ENCODE data around the gene STXBP1. TPM values are rescaled to one million over a fixed set of nuclear protein-coding genes. Genes with fewer than 3 reads are reported as not detected.

Gene STXBP1
- total RNA-seq, 4 donors from 2014 or later: 17.2 to 34.0 (median 19.8) TPM

DNA sequence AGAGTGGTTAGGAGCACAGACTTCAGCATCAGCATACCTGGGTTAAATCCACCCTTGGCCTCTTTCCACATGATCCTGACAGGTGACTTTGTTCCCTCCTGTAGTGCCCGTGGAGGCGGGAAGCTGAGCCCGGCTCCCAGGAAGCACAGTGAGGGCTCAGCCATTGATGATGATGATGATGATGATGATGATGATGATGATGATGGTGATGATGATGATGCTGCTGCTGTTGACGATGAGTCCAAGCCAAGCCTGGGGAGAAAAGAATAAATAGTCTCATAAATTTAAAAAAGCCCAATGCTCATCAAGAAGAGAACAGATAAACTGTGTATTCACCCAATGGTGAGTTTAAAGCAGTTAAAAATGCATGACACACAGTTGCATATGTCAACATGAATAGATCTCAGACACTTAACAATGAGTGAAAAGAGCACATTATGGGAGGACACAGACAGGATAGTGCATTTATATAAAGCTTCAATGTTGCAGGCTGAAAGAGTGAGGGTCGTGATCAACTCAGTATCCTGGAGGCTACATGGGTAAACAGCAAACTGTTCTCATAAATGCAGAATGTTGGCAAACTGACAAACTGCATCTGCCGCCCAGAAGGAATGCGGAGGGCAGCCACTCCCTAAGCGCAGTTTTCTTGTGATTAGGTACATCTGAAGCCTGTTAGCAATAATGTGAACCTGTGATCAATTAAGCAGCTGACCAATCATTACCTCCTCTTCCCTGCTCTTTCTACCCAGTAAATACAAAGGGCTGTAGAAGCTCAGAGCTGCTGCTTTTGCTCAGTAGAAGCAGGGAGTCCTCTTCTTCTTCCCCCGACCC is 83.0 kb downstream of the STXBP1 start:
- 81% methylated on average over 9 of the region's 9 CpGs for WGBS
- Histone ChIP-seq H3K9me3 (no peaks in the 10 kb centered on the region), H3K27ac (replicated peaks in 1 of 4) (no peak overlapping the region)

DNA sequence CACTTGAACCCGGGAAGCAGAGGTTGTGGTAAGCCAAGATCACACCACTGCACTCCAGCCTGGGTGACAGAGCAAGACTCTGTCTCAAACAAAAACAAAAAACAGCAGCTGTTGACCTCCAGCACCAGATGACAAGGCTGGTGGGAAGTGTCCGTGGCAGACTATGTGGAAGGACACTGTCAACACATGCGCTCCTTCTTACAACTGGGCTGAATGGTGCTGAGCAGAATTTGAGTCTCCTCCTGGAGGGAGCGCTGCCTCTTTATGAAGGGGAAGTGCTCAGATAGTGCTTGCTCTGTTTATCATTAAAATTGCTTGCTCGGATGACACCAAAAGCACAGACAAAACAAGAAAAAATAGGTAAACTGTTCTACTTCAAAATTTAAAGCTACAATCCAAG is 85.5 kb downstream of the STXBP1 start:
- 83% methylated on average over 4 of the region's 5 CpGs for WGBS
- Histone ChIP-seq H3K4me3 (no peak overlapping the region), H3K9me3 (no peaks in the 10 kb centered on the region), H3K27ac (replicated peaks in 1 of 4) (no peak overlapping the region), H3K36me3 (peaks cover 0 to 21% (median 3%) of the 10 kb centered on the region in 4 donors), H3K27me3 (no peaks in the 10 kb centered on the region), H3K4me1 (peaks cover 0 to 15% (median 13%) of the 10 kb centered on the region in 4 donors)
- intact Hi-C loops (cut with DNase I): no loop called here
- DNase-seq (ENCODE audit: extremely low spot score): no peak
- TF ChIP-seq, protein P1, sequence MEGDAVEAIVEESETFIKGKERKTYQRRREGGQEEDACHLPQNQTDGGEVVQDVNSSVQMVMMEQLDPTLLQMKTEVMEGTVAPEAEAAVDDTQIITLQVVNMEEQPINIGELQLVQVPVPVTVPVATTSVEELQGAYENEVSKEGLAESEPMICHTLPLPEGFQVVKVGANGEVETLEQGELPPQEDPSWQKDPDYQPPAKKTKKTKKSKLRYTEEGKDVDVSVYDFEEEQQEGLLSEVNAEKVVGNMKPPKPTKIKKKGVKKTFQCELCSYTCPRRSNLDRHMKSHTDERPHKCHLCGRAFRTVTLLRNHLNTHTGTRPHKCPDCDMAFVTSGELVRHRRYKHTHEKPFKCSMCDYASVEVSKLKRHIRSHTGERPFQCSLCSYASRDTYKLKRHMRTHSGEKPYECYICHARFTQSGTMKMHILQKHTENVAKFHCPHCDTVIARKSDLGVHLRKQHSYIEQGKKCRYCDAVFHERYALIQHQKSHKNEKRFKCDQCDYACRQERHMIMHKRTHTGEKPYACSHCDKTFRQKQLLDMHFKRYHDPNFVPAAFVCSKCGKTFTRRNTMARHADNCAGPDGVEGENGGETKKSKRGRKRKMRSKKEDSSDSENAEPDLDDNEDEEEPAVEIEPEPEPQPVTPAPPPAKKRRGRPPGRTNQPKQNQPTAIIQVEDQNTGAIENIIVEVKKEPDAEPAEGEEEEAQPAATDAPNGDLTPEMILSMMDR (IDR thresholded peaks at IDR 0.05): no peak
- peak in 1 of 2 donors; percentile 12 for TF ChIP-seq POLR2AphosphoS5 (IDR thresholded peaks at IDR 0.05)

More for the DNA sequence above, 83.0 kb downstream of the STXBP1 start:
- no peaks in the 10 kb centered on the region for H3K27me3 ChIP-seq
- H3K36me3 ChIP-seq: peaks cover 13 to 44% (median 24%) of the 10 kb centered on the region in 4 donors
- intact Hi-C loops (cut with DNase I): no loop called here
- peaks cover 0 to 15% (median 13%) of the 10 kb centered on the region in 4 donors for H3K4me1 ChIP-seq
- no peak overlapping the region for H3K4me3 ChIP-seq
- no peak for DNase-seq (ENCODE audit: extremely low spot score)
- TF ChIP-seq EP300 (IDR thresholded peaks at IDR 0.05): no peak
- no peak for TF ChIP-seq POLR2AphosphoS5 (IDR thresholded peaks at IDR 0.05)
- no peak for TF ChIP-seq POLR2A (IDR thresholded peaks at IDR 0.05; ENCODE audit: low read depth)
- TF ChIP-seq, protein P1 (IDR thresholded peaks at IDR 0.05): no peak

- no peak overlapping the region for H3K4me3 ChIP-seq
- no peak for TF ChIP-seq EP300 (IDR thresholded peaks at IDR 0.05)
- TF ChIP-seq, protein P1 (IDR thresholded peaks at IDR 0.05): no peak
- no peak for TF ChIP-seq POLR2AphosphoS5 (IDR thresholded peaks at IDR 0.05)
- TF ChIP-seq POLR2A (IDR thresholded peaks at IDR 0.05; ENCODE audit: low read depth): no peak
- peaks cover 0 to under 1% (median 0%) of the 10 kb centered on the region in 4 donors for H3K27me3 ChIP-seq
- WGBS: 88% methylated on average over 5 of the region's 5 CpGs
- H3K9me3 ChIP-seq: no peaks in the 10 kb centered on the region
- no peak for DNase-seq (ENCODE audit: extremely low spot score)
- H3K27ac ChIP-seq (replicated peaks in 1 of 4): peak overlapping the region; percentile 79 to 88 (median 84)
- H3K36me3 ChIP-seq: peaks cover 0 to 13% (median 3%) of the 10 kb centered on the region in 4 donors
- peaks cover 0 to 15% (median 13%) of the 10 kb centered on the region in 4 donors for H3K4me1 ChIP-seq
- intact Hi-C loops (cut with DNase I): no loop called here
Measured at GRCh38 chr9:127698386-127698785, 86.3 kb downstream of the STXBP1 start.

- H3K36me3 ChIP-seq: peaks cover 0 to 6% (median 3%) of the 10 kb centered on the region in 4 donors
- no peaks in the 10 kb centered on the region for H3K9me3 ChIP-seq
- TF ChIP-seq, protein P1 (IDR thresholded peaks at IDR 0.05): peak in 2 of 3 experiments; percentile 29 to 38
- peak; percentile 86 to 94 for TF ChIP-seq POLR2AphosphoS5 (IDR thresholded peaks at IDR 0.05)
- no peak for TF ChIP-seq POLR2A (IDR thresholded peaks at IDR 0.05; ENCODE audit: low read depth)
- H3K4me3 ChIP-seq: peak overlapping the region; percentile 35 to 49 (median 40)
- WGBS: 31% methylated on average over 15 of the region's 41 CpGs
- peak overlapping the region; percentile 79 to 88 (median 84) for H3K27ac ChIP-seq (replicated peaks in 1 of 4)
- DNase-seq (ENCODE audit: extremely low spot score): peak; percentile 99
- H3K4me1 ChIP-seq: peaks cover 0 to 15% (median 13%) of the 10 kb centered on the region in 4 donors
- peaks cover 0 to 6% (median 0%) of the 10 kb centered on the region in 4 donors for H3K27me3 ChIP-seq
- intact Hi-C loops (cut with DNase I): no loop called here
Measured at GRCh38 chr9:127698985-127699670, 87.1 kb downstream of the STXBP1 start.
